ENCODE results near the gene PIP5K1B.

PIP5K1B gene

GRCh38 chr9:68707801-68708488 is 2.9 kb downstream of the PIP5K1B start:
- no peak for DNase-seq (ENCODE audit: low spot score)

DNA sequence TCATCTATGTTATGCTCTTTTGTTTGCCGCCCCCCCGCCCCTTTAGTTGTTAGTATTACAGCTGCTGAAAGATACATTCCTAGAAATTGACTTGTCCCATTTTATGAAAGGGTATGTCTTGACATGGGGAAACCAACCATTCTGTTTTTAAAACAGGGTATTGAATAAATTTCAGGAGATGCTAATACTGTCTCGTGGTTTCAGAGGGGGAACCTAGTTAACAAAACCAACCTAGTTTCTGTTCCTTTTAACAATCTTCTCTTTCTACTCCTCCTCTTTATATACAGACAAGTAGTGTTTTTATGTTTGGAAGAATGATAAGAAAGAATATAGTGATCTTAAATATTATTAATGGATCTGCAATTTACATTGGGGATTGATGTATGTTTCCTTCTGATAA is 3.5 kb downstream of the PIP5K1B start:
- DNase-seq (ENCODE audit: low spot score) = no peak

- no peak for DNase-seq (ENCODE audit: low spot score)
These were observed 4.5 kb downstream of the PIP5K1B start for GRCh38 chr9:68709291-68710110.

DNA sequence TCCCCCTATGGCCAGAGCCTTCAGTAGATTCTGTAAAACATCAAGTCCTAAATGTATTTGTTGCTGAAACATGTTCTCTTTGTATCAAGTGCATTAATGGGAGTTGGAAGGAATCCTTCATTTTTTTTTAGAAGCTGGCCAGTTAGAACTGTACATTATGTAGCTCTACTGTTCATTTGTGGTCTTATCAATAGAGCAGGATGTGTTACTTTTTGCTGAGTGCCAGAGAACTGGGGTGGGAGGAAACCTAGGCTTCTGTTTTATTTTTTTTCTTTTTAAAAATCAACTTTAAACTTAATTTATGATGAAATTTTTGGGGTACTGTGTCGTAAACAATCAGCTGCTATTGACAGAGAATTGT is 5.1 kb downstream of the PIP5K1B start:
- DNase-seq (ENCODE audit: low spot score) = no peak

GRCh38 chr9:68711281-68711680 is 6.2 kb downstream of the PIP5K1B start:
- DNase-seq (ENCODE audit: low spot score) = no peak

GRCh38 chr9:68711932-68712331 is 6.9 kb downstream of the PIP5K1B start:
- no peak for DNase-seq (ENCODE audit: low spot score)

- DNase-seq (ENCODE audit: low spot score) = no peak
These were observed 9.6 kb downstream of the PIP5K1B start for GRCh38 chr9:68714416-68715180.

GRCh38 chr9:68715181-68715456 is 10.1 kb downstream of the PIP5K1B start:
- no peak for DNase-seq (ENCODE audit: low spot score)

GRCh38 chr9:68717552-68718443 is 12.8 kb downstream of the PIP5K1B start:
- DNase-seq (ENCODE audit: low spot score) = no peak

- no peak for DNase-seq (ENCODE audit: low spot score)
These were observed 14.8 kb downstream of the PIP5K1B start for GRCh38 chr9:68719847-68720246.

- DNase-seq (ENCODE audit: low spot score) = no peak
These were observed 15.7 kb downstream of the PIP5K1B start for GRCh38 chr9:68720656-68721313.

DNA sequence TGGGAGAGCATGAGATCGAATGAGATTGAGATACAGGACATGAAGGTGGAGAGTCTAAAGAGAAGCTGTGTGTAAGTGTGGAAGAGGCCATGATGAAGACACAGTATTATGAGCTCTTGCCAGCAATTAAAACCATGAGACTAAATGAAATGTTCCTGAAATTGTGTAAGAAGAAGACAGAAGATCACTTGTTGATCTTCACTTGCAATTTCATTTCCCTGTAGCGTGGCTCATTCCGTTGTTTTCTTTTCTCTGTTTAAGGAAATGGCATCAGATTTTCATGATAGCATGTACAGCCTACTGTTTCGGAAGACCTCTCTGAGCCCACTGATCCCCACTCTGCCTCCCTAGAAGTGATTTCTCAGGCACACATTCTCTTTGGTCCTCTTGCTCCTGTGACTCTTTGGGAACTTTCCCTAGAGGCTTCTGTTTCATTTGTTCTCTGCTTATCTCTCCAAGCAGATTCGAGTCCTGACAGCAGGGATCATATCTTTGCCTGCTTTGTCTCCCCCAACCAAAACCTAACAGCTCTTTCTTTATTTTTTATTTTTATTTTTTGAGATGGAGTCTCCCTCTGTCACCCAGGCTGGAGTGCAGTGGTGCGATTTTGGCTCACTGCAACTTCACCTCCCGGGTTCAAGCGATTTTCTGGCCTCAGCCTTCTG is 16.8 kb downstream of the PIP5K1B start:
- DNase-seq (ENCODE audit: low spot score) = no peak

GRCh38 chr9:68725070-68725469 is 20.0 kb downstream of the PIP5K1B start:
- DNase-seq (ENCODE audit: low spot score) = no peak

DNA sequence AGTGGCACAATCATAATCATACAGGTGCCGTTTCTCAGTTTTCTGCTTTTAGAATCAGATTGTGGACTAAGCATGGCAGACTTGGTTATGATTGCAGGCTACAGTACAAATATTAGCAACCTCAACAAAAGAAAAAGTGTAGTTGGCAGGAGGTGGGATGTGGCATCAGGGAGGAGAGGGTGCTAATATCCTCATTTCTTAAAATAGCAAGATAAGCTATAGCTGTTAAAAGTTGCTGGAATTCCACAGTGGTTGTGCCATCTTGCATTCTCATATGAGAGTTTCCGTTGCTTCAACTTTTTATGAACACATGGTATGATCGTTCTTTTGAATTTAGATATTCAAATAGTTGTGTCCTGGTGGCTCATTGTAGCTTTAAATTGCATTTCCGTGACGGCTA is 21.4 kb downstream of the PIP5K1B start:
- DNase-seq (ENCODE audit: low spot score) = no peak

DNA sequence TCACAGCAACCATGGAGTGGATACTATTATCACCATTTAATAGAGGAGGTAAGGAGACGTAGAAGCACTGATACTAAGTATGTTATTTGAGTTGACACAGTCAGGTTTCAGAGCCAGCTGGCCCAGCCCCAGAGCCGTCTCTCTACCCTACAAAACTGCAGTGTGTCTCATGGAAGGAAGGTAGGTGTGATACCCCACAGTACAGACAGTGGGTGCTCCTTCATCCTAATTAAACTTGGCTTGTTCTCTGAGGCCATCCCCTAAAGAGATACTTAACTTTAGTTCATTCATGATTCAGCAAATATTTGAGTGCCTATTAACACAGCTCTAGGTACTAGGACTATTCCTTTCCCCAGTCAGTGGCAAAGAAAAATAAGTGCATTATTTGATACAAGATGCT is 22.6 kb downstream of the PIP5K1B start:
- DNase-seq (ENCODE audit: low spot score) = no peak

DNA sequence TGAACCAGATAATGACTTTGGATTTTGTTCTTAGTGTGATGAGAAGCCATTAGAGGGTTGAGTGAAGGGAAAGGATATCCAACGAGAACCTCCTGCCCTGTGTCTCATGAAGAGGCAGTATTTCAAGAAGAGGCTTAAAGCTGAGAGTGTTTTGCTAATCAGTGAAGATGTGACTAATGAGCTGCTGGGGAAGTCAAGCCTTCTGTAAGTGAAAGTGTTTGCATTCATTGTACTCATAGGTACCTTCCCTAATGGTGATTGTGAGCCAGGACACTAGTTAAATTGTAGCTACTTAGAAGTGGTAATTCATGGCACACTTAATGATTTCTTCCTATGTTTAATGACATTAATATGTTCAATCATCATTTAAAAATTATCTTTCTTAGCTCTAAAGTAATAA is 23.7 kb downstream of the PIP5K1B start:
- no peak for DNase-seq (ENCODE audit: low spot score)

DNA sequence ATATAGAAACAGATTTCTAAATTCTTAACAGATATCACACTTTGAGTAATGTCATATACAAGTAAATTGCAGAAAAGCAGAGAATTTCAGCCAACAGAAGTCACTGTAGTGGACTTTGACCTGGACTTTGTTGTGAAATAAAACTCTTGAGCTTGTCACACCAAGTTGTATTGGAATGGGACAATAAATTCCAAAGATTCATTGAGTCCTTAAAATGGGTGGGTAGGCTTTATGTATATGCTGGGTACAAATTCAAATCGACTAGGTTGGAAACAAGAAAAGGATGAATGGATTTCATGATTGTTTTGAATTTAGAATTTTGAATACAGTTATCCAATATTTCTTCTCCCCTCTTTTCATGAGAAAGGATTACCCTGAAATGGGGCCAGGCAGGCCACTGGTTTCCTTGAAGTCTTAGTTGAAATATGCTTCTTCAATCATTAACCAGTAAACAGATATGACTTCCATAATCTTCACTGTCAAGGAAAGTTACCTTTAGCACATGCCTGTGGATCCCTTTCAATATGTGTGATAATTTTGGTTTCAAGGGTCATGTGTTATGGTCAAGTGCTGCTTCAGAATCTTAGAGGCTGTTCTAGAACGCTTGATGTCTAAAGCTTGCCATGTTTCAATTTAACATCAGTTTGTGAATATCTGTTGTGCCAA is 25.7 kb downstream of the PIP5K1B start:
- no peak for DNase-seq (ENCODE audit: low spot score)

GRCh38 chr9:68731857-68732256 is 26.8 kb downstream of the PIP5K1B start:
- no peak for DNase-seq (ENCODE audit: low spot score)

DNA sequence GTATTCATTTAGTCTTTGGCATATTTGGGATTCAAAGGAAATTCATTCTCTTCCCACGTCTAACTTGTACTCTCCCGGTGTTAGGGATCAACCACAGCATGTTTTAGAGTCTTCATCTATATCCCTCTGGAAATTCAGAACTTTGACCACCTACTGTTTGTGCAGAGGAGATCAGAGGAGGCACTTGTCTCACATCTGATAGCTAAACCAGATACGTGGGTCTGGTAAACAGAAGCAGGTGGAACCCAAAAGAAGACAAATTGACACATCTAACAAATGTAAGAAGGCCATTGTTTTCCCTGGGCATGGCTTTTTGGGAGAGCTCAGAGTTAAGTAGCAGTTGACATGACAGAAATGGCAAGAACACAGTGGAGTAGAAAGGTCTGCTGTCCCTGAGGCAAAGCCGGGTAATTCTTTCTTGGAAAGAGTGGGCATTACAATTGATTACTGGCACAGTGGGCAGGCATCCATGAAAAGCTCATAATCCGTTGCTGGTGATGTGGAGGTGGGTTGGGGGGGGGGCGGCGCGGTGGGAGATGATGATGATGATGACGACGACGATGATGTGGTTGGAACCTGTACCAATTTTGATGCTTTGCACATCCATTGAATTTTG is 27.5 kb downstream of the PIP5K1B start:
- no peak for DNase-seq (ENCODE audit: low spot score)

DNA sequence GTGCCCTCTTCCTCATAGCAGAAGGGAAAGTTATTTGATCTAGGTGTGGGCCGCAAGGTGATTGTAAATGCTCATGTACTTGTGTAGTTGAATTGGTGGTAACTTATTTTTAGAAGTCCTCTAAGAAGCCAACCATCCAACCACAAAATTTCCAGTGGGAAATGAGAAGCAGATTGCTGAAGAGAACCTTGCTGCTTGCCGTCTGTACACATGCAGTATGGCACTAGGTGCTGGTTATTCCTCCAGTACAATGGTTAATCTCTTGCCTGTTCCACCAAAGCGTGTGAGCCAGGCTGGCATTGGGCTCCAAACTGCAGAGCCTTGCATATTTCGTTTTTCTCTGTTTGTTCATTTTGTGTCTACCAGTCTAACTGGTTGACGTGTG is 28.0 kb downstream of the PIP5K1B start:
- DNase-seq (ENCODE audit: low spot score) = no peak
